ENCODE results near the gene RNGTT. TPM values are rescaled to one million over a fixed set of nuclear protein-coding genes. Genes with fewer than 3 reads are reported as not detected.
"Not testable (repeated sequence)": the region's sequence is repeated elsewhere in the genome, so short reads cannot be mapped to it uniquely, and the experiment has no call there.

The RNGTT gene
- total RNA-seq, 3 donors from 2014 or later: 9.1 to 30.3 (median 22.6) TPM

- H3K27me3 ChIP-seq: no peaks in the 10 kb centered on the region
- peaks cover 3 to 5% of the 10 kb centered on the region in 2 donors for H3K9me3 ChIP-seq
- no peak for DNase-seq (ENCODE audit: low spot score in 2 of 2)
- H3K36me3 ChIP-seq: no peaks in the 10 kb centered on the region
- intact Hi-C loops (cut with DNase I; ENCODE audit: low total_unique reads): no loop called here
- H3K27ac ChIP-seq: no peak overlapping the region
- no peak overlapping the region for H3K4me3 ChIP-seq
- TF ChIP-seq CTCF (IDR thresholded peaks at IDR 0.05): no peak
- no peak for TF ChIP-seq POLR2AphosphoS5 (IDR thresholded peaks at IDR 0.05)
- no peak for TF ChIP-seq POLR2A (IDR thresholded peaks at IDR 0.05)
- H3K4me1 ChIP-seq: no peaks in the 10 kb centered on the region
These were observed 9.3 kb upstream of the RNGTT start for GRCh38 chr6:88972504-88973423.

GRCh38 chr6:88970301-88970700 is 6.9 kb upstream of the RNGTT start:
- no peak overlapping the region for H3K27ac ChIP-seq
- no peak for TF ChIP-seq POLR2A (IDR thresholded peaks at IDR 0.05)
- TF ChIP-seq POLR2AphosphoS5 (IDR thresholded peaks at IDR 0.05): no peak
- no peak for TF ChIP-seq CTCF (IDR thresholded peaks at IDR 0.05)
- no peaks in the 10 kb centered on the region for H3K27me3 ChIP-seq
- no peak for DNase-seq (ENCODE audit: low spot score in 2 of 2)
- intact Hi-C loops (cut with DNase I; ENCODE audit: low total_unique reads): no loop called here
- no peaks in the 10 kb centered on the region for H3K36me3 ChIP-seq
- H3K4me1 ChIP-seq: no peaks in the 10 kb centered on the region
- no peak overlapping the region for H3K4me3 ChIP-seq
- peaks cover 3 to 15% of the 10 kb centered on the region in 2 donors for H3K9me3 ChIP-seq

- DNase-seq (ENCODE audit: low spot score in 2 of 2); H3K4me1 ChIP-seq; H3K4me3 ChIP-seq; H3K27ac ChIP-seq; H3K36me3 ChIP-seq; H3K27me3 ChIP-seq; intact Hi-C loops (cut with DNase I; ENCODE audit: low total_unique reads): not testable (repeated sequence)
- peaks cover 3 to 15% of the 10 kb centered on the region in 2 donors for H3K9me3 ChIP-seq
These were observed 5.8 kb upstream of the RNGTT start for GRCh38 chr6:88969255-88969654.

- intact Hi-C loops (cut with DNase I; ENCODE audit: low total_unique reads): no loop called here
These were observed 4.5 kb upstream of the RNGTT start for GRCh38 chr6:88967891-88968290.

GRCh38 chr6:88965691-88966090 is 2.3 kb upstream of the RNGTT start:
- Histone ChIP-seq H3K9me3 (peaks cover 3 to 15% of the 10 kb centered on the region in 2 donors), H3K27ac (no peak overlapping the region), H3K36me3 (no peaks in the 10 kb centered on the region), H3K4me1 (peaks cover 0 to 6% of the 10 kb centered on the region in 2 donors), H3K4me3 (no peak overlapping the region), H3K27me3 (no peaks in the 10 kb centered on the region)
- no peak for DNase-seq (ENCODE audit: low spot score in 2 of 2)
- intact Hi-C loops (cut with DNase I; ENCODE audit: low total_unique reads): no loop called here
- TF ChIP-seq CTCF (IDR thresholded peaks at IDR 0.05) (no peak), POLR2AphosphoS5 (IDR thresholded peaks at IDR 0.05) (no peak), POLR2A (IDR thresholded peaks at IDR 0.05) (no peak)

More at GRCh38 chr6:88967891-88968290, 4.5 kb upstream of the RNGTT start:
- H3K27me3 ChIP-seq: no peaks in the 10 kb centered on the region
- DNase-seq (ENCODE audit: low spot score in 2 of 2): no peak
- TF ChIP-seq POLR2A (IDR thresholded peaks at IDR 0.05) (no peak), CTCF (IDR thresholded peaks at IDR 0.05) (no peak), POLR2AphosphoS5 (IDR thresholded peaks at IDR 0.05) (no peak)
- H3K9me3 ChIP-seq: peaks cover 3 to 15% of the 10 kb centered on the region in 2 donors
- H3K36me3 ChIP-seq: no peaks in the 10 kb centered on the region
- no peak overlapping the region for H3K27ac ChIP-seq
- H3K4me3 ChIP-seq: no peak overlapping the region
- peaks cover 0 to 6% of the 10 kb centered on the region in 2 donors for H3K4me1 ChIP-seq
